ENCODE results near the gene PRKN.

- TF ChIP-seq CTCF (IDR thresholded peaks at IDR 0.05) (no peak), ZFX (IDR thresholded peaks at IDR 0.05; ENCODE audit: borderline replicate concordance) (no peak)
Measured at GRCh38 chr6:162706232-162706631, 21.3 kb downstream of the PRKN start.

All from 22Rv1 (cell line).